ENCODE measurements around the gene ABI1.

Gene ABI1

DNA sequence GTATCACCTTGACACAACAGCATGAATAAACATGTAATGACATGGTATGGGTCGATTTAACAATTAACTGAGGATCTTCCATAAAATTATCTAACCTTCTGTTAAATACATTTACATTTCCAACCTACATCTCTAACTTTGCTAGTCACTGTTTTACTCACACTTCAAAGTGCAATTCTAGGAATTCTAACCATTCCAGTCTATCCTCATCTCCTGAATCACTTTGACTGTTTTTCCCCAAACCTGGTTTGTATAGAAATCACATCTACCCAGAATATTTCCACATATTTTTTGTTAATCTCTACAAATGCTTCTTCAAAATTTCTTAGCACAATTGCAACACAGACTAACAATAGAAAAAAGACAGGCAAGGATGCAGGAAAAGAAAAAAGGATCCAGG lies 6.2 kb downstream of the ABI1 start:
- DNase-seq (ENCODE audit: low spot score): no peak

- DNase-seq (ENCODE audit: low spot score): no peak
Observed at GRCh38 chr10:26844396-26844975, 16.3 kb downstream of the ABI1 start.

GRCh38 chr10:26843736-26844135 lies 17.0 kb downstream of the ABI1 start:
- no peak for DNase-seq (ENCODE audit: low spot score)

- no peak for DNase-seq (ENCODE audit: low spot score)
Observed at GRCh38 chr10:26841733-26842317, 18.9 kb downstream of the ABI1 start.

GRCh38 chr10:26840938-26841732 lies 19.6 kb downstream of the ABI1 start:
- DNase-seq (ENCODE audit: low spot score): no peak

- no peak for DNase-seq (ENCODE audit: low spot score)
Observed at GRCh38 chr10:26839966-26840627, 20.7 kb downstream of the ABI1 start.

- DNase-seq (ENCODE audit: low spot score): no peak
Observed at GRCh38 chr10:26837139-26837538, 23.6 kb downstream of the ABI1 start.

GRCh38 chr10:26835025-26835424 lies 25.7 kb downstream of the ABI1 start:
- DNase-seq (ENCODE audit: low spot score): no peak

DNA sequence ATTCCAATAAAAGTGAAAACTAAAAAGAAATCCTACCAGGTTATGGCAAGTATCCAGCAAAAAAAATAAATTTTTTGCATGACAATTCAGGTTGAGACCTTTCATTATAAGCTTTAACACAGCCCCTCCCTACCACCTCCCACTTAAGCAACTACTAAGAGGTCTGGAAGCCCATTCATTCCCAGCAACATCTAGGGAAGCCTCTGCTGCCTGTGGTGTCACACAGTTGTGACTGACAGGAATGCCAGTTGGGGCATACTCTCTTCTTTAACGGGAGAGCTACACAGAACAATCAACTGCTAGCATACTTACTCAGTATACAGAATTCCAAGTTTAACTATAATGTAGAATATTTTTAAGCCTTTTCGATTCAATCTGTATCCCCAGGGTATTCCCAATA lies 27.8 kb downstream of the ABI1 start:
- no peak for DNase-seq (ENCODE audit: low spot score)

DNA sequence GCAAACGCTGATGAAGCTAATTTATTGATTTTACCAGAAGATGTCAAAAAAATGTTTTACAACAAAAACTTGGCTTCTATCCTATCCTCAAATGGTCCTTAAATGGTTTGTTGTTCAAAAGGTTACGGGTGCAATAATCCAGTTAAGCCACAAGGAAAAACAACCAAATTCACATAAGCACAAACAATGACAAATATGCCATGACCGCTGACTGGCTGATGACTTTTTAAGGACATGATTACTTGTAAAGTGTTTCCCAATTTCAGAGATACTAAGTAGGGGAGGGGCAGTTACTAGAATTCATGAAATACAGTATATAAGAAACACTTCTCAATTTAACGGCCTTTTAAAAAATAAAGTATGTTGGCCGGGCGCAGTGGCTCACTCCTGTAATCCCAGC lies 28.8 kb downstream of the ABI1 start:
- DNase-seq (ENCODE audit: low spot score): no peak

DNA sequence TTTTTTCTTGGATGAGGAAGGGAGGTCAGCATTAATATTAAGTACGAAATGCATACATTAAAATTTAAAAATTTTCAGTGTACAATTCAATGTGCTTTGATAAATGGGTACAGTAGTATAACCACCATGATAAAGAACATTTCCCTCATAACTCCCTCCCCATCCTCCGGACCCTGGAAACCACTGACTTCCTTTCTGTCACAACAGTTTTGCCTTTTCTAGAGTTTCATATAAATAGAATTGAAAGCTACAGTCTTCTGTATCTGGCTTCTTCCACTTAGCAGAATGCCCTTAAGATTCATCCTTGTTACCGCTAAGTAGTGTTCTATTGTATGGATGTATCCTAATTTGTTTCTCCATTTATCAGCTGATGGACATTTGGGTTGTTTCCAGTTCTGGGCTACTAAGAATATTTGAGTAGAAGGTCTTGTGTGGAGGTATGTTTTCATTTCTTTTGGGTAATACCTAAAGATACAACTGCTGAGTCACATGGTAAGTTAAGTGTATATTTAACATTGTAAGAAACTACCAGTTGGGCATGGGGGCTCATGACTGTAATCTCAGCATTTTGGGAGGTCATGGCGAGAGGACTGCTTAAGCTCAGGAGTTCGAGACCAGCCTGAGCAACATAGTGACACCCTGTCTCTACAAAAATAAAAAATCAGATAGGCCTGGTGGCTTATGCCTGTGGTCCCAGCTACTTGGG lies 30.8 kb downstream of the ABI1 start:
- DNase-seq (ENCODE audit: low spot score): no peak

GRCh38 chr10:26824015-26824690 lies 36.6 kb downstream of the ABI1 start:
- no peak for DNase-seq (ENCODE audit: low spot score)

GRCh38 chr10:26821699-26822570 lies 38.8 kb downstream of the ABI1 start:
- DNase-seq (ENCODE audit: low spot score): no peak

DNA sequence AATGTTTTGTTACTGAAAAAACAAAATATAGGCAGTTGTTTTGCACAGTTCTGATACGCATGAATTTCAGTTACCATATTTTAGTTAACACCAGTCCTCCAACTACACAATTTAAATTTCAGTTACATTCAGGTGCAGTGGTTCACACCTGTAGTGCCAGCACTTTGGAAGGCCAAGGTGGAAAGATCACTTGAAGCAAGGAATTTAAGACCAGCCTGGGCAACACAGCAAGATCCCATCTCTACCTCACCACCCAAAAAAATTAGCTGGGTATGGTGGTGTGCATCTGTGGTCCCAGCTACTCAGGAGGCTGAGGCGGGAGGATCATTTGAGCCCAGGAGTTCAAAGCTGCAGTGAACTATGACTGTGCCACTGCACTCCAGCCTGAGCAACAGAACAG lies 45.3 kb downstream of the ABI1 start:
- no peak for DNase-seq (ENCODE audit: low spot score)

DNA sequence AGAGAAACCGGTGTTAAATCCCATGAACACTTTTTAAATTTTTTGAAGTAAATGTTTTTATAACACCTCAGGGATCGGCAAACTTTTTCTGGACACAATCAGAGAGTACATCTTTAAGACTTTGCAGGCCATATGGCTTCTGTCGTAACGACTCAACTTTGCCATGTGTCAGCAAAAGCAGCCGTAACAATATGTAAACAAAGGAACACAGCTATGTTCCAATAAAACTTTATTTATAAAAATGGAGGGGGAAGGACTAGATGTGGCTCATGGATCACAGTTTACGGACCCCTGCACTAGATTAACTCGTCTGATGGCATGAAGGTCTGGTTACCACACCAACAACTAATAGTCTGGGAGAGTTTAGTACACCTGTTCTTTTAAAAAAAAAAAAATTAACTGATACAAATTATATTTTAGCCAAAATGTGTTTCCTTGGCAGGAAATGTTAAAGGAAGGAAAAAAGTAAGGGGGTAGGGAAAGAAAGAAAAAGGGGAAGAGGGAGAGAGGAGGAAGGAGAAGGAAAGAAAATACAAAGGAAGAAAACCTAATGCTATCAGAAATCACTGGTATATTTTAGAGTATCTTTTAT lies 50.2 kb downstream of the ABI1 start:
- DNase-seq (ENCODE audit: low spot score): no peak

- no peak for DNase-seq (ENCODE audit: low spot score)
Observed at GRCh38 chr10:26809973-26810372, 50.8 kb downstream of the ABI1 start.

GRCh38 chr10:26807532-26807931 lies 53.2 kb downstream of the ABI1 start:
- no peak for DNase-seq (ENCODE audit: low spot score)

DNA sequence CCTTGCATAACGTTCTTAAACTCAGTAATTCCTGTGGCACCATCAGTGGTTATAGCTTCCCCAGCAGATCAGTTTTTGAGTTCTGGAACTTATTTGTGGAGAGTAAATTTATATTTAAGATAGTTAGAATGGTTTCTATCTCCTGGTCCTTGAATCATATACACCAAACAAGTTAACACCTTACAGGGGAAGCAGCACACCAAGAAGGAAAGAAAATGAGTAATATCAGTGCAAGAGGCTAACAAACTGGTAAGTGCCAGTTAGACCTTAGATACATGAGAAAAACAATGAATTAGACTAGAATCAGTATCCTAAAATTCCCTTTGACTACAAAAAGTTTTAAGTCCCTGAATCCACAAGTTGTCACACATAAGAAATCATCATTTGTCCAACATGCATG lies 54.2 kb downstream of the ABI1 start:
- DNase-seq (ENCODE audit: low spot score): no peak

GRCh38 chr10:26805567-26806245 lies 55.1 kb downstream of the ABI1 start:
- DNase-seq (ENCODE audit: low spot score): no peak
